Brain microvascular endothelial cell (primary cell): ENCODE results near the gene GDPGP1.

Experiments used
- DNase-seq: peaks from one replicate; pipeline ENCODE4 v3.0.0-alpha.2; 2020
- H3K27ac ChIP-seq: fragments of 250-450 bp; sonication (Bioruptor Pico); 2 replicates; pipeline ENCODE4 v1.5.1; 2020; ENCODE audit warnings: mild to moderate bottlenecking, moderate library complexity
- H3K27me3 ChIP-seq: fragments of 250-450 bp; sonication (Bioruptor Pico); replicated peaks from 2 replicates; pipeline ENCODE4 v1.5.1; 2020; ENCODE audit warnings: mild to moderate bottlenecking
- H3K36me3 ChIP-seq: fragments of 250-450 bp; sonication (Bioruptor Pico); replicated peaks from 2 replicates; pipeline ENCODE4 v1.5.1; 2020; ENCODE audit warnings: mild to moderate bottlenecking
- H3K4me3 ChIP-seq: 2 replicates; pipeline ENCODE4 v1.5.1; 2011; ENCODE audit warnings: low read depth, mild to moderate bottlenecking, control low read depth, low read length, moderate library complexity
- in situ Hi-C: cut with HindIII; loops from 2 replicates; pipeline ENCODE4 v1.10.0; 2017; ENCODE audit warnings: low sequenced_read_pairs, low pct_ligation_motif_present
- TF ChIP-seq, protein P1 (sequence below): IDR thresholded peaks from 2 replicates; pipeline ENCODE4 v1.5.1; 2011; ENCODE audit warnings: low read depth, mild to moderate bottlenecking, moderate library complexity, low read length, control low read depth, inconsistent platforms; ENCODE audit errors: missing control alignments

GDPGP1 gene

DNA sequence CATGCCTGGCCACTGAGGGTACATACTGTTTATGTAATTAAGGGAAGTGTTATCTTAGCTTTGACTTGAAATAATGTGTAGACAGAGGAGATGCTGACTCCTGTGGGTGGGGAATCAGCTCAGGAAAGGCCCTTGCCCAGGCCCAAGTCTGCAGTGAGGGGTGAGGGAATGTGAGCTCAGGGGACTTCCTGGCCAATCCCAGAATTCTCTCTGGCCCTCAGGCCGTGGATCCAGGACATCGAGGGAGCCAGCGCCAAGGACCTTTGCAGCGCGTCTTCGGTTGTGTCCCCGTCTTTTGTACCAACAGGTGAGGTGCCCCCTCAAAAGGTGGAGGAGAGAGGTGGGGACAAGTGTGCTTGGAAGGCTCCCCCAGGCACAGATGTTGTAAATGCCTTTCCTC, 6.7 kb upstream of the GDPGP1 start:
- H3K36me3 ChIP-seq = peaks cover 34% of the 10 kb centered on the region
- no peak overlapping the region for H3K27ac ChIP-seq
- no peak for DNase-seq
- no peak overlapping the region for H3K4me3 ChIP-seq
- H3K27me3 ChIP-seq = no peaks in the 10 kb centered on the region
- TF ChIP-seq, protein P1, sequence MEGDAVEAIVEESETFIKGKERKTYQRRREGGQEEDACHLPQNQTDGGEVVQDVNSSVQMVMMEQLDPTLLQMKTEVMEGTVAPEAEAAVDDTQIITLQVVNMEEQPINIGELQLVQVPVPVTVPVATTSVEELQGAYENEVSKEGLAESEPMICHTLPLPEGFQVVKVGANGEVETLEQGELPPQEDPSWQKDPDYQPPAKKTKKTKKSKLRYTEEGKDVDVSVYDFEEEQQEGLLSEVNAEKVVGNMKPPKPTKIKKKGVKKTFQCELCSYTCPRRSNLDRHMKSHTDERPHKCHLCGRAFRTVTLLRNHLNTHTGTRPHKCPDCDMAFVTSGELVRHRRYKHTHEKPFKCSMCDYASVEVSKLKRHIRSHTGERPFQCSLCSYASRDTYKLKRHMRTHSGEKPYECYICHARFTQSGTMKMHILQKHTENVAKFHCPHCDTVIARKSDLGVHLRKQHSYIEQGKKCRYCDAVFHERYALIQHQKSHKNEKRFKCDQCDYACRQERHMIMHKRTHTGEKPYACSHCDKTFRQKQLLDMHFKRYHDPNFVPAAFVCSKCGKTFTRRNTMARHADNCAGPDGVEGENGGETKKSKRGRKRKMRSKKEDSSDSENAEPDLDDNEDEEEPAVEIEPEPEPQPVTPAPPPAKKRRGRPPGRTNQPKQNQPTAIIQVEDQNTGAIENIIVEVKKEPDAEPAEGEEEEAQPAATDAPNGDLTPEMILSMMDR = no peak
- in situ Hi-C loops = no loop called here

DNA sequence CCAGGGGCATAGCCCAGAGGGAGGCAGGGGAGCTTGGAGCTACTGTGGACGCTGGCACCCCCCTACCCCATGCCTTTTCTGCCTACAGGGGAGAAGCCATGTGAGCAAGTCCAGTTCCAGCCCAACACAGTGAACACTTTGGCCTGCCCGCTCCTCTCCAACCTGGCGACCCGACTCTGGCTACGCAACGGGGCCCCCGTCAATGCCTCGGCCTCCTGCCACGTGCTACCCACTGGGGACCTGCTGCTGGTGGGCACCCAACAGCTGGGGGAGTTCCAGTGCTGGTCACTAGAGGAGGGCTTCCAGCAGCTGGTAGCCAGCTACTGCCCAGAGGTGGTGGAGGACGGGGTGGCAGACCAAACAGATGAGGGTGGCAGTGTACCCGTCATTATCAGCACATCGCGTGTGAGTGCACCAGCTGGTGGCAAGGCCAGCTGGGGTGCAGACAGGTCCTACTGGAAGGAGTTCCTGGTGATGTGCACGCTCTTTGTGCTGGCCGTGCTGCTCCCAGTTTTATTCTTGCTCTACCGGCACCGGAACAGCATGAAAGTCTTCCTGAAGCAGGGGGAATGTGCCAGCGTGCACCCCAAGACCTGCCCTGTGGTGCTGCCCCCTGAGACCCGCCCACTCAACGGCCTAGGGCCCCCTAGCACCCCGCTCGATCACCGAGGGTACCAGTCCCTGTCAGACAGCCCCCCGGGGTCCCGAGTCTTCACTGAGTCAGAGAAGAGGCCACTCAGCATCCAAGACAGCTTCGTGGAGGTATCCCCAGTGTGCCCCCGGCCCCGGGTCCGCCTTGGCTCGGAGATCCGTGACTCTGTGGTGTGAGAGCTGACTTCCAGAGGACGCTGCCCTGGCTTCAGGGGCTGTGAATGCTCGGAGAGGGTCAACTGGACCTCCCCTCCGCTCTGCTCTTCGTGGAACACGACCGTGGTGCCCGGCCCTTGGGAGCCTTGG, 5.9 kb upstream of the GDPGP1 start:
- no peaks in the 10 kb centered on the region for H3K27me3 ChIP-seq
- peaks cover 34% of the 10 kb centered on the region for H3K36me3 ChIP-seq
- H3K4me3 ChIP-seq = no peak overlapping the region

DNA sequence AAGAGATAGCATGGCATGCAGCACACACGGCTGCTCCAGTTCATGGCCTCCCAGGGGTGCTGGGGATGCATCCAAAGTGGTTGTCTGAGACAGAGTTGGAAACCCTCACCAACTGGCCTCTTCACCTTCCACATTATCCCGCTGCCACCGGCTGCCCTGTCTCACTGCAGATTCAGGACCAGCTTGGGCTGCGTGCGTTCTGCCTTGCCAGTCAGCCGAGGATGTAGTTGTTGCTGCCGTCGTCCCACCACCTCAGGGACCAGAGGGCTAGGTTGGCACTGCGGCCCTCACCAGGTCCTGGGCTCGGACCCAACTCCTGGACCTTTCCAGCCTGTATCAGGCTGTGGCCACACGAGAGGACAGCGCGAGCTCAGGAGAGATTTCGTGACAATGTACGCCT, 5.0 kb upstream of the GDPGP1 start:
- Histone ChIP-seq H3K4me3 (no peak overlapping the region), H3K27me3 (no peaks in the 10 kb centered on the region), H3K36me3 (peaks cover 34% of the 10 kb centered on the region), H3K27ac (no peak overlapping the region)
- no peak for DNase-seq
- TF ChIP-seq, protein P1 = no peak
- in situ Hi-C loops = no loop called here

More for the DNA sequence above, 5.9 kb upstream of the GDPGP1 start:
- TF ChIP-seq, protein P1 = no peak
- H3K27ac ChIP-seq = no peak overlapping the region
- in situ Hi-C loops = no loop called here
- no peak for DNase-seq

DNA sequence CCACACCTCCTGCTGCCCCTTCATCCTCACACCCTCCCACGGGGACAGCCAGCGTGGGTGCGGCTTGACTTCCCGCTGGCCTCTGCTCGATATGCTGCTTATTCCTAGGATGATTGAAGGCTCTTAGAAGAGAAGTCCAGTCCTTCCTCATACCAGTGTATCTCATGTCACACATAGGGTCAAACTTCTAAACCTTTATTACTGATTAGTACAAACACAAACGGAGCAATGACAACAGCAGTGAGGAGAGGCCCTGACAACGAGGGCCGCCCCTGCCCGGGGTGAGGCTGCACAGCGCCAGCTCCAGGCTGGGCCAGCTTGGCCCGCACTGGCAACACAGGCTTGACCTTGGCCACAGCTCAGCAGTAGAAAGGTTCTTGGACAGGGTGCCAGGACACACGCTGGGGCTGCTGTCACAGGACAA, 3.9 kb upstream of the GDPGP1 start:
- TF ChIP-seq, protein P1 = no peak
- DNase-seq = no peak
- no peak overlapping the region for H3K4me3 ChIP-seq
- H3K36me3 ChIP-seq = peaks cover 31% of the 10 kb centered on the region
- in situ Hi-C loops = no loop called here
- no peak overlapping the region for H3K27ac ChIP-seq
- H3K27me3 ChIP-seq = no peaks in the 10 kb centered on the region

DNA sequence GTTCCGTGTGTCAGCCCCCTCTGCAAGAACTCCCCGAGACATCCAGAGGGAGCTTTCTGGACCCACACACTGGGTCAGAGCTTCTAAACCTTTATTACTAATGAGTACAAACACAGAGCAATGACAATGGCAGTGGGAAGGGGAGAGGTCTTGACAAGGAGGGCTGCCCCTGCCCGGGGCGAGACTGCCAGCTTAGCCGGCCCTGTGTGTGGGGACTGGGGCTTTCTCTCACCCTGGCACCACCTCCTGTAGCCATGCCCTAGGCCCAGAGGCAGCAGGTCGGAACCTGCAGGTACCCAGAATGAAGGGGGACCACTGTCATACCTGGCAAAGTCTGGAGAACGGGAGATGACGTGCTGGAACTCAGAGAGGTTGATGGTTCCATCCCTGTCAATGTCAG, 3.4 kb upstream of the GDPGP1 start:
- no peak for DNase-seq
- in situ Hi-C loops = no loop called here
- no peak overlapping the region for H3K4me3 ChIP-seq
- no peaks in the 10 kb centered on the region for H3K27me3 ChIP-seq
- H3K27ac ChIP-seq = no peak overlapping the region
- TF ChIP-seq, protein P1 = no peak
- H3K36me3 ChIP-seq = peaks cover 30% of the 10 kb centered on the region
